HG03565 (cell line): ENCODE data around the gene FLYWCH2.
A peak's percentile ranks its signal among the peaks of the same experiment; 100 is the strongest.
"Not testable (repeated sequence)": the region's sequence is repeated elsewhere in the genome, so short reads cannot be mapped to it uniquely, and the experiment has no call there.

Experiments
- ATAC-seq: cut with Tn5 transposase; IDR thresholded peaks from one replicate; pipeline ENCODE4 v1.9.1; 2021; ENCODE audit warnings: mild to moderate bottlenecking, moderate library complexity; ENCODE audit not compliant: unreplicated experiment

Gene FLYWCH2

GRCh38 chr16:2912330-2913199, 29.6 kb downstream of the FLYWCH2 start:
- peak; percentile 6 for ATAC-seq

GRCh38 chr16:2913603-2914002, 30.6 kb downstream of the FLYWCH2 start:
- no peak for ATAC-seq

DNA sequence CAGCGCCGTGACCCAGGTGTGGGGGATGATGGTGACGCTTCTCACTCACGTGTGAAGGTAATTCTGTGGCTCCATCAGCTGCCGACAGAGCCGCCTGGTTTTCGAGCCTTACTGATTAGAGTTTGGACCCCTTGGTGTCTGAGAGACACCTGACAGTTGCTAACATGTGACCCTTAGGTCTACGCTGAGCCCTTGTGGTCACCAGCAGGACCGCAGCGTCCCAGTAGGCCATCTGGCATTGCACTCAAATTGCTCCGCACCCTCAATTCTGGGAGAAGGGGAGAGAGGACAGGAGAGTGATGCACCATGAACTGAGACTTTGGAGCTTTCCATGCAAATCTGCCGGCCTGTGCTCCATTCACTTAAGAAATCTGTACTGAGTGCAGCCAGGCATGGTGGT, 31.2 kb downstream of the FLYWCH2 start:
- no peak for ATAC-seq

DNA sequence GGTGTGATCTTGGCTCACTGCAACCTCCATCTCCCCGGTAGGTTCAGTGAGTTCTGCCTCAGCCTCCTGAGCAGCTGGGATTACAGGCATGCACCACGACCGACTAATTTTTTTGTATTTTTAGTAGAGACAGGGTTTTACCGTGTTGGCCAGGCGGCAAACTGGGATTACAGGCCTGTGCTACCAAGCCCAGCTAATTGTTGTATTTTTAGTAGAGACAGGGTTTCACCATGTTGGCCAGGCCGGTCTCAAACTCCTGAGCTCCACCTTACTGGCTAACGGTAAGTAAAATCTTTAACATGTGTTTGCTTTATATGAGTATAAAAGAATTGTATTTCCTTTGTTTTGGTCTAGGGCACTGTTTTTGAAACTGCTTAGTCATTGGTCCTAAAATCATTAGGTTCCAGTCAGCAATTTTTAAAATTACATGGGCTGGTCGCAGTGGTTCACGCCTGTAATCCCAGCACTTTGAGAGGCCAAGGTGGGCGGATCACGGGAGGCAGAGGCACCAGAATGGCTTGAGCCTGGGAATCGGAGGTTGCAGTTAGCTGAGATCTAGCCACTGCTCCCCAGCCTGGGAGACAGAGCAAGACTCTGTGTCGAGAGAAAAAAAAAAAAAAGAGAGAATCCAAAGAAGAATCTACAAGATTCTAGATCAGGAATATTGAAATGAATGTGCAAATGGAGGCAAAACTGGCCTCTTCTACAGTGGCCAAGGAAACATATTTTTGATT, 32.3 kb downstream of the FLYWCH2 start:
- no peak for ATAC-seq

- no peak for ATAC-seq
Observed at GRCh38 chr16:2919511-2920255, 36.7 kb downstream of the FLYWCH2 start.

DNA sequence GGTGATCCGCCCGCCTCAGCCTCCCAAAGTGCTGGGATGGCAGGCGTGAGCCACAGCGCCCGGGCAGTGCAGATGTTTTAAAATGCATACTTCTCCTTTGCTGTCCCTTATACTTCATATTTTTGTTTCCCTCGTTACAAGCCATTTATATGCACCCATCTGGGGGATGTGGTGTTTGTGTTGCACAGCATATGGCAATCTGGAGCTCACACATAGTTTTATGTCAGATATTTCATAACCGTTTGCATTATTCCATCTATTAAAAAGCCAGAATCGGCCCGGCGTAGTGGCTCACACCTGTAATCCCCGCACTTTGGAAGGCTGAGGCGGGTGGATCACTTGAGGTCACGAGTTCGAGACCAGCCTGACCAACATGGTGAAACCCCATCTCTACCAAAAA, 40.5 kb downstream of the FLYWCH2 start:
- ATAC-seq = no peak

DNA sequence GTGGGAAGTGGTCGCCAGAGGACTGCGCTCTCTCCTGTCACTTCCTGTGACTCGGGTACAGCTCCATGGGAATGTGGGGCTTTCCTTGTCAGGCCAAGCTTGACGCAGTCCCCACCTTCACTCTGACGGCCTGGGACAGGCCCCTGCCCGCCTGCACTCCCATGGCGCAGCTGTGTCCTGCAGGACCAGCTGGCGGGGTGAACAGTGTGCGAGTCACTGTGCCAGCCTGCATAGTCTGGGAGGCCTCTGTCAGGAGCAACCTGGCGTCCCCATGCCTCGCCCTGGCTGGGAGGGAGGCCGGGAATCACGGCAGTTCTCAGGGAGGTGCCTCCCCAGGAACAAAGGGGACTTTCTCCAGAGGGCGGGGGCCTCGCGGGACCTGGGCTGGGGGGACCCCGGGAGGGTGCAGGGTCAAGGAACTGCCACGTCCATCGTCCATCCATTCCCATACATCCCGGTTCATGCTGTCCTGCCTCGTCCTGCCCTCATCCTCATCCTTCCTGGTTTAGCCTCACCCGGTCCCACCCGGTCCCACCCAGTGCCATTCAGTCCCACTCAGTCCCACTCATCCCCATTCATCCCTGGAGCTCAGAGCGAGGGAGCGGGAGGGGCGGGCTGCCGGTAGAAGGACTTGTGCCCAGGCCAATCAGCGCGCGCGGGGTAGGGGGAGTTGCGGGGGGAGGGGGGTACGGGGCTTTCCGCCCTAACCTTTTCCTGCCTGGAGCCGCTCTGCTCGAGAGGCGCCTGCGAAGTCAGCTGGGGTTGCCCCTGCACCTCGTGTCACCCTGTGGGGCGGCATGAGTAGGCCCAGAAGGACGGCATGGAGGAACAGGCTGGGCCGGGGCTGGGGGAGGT, 42.1 kb downstream of the FLYWCH2 start:
- no peak for ATAC-seq

- no peak for ATAC-seq
Observed at GRCh38 chr16:2925951-2926649, 43.1 kb downstream of the FLYWCH2 start.

DNA sequence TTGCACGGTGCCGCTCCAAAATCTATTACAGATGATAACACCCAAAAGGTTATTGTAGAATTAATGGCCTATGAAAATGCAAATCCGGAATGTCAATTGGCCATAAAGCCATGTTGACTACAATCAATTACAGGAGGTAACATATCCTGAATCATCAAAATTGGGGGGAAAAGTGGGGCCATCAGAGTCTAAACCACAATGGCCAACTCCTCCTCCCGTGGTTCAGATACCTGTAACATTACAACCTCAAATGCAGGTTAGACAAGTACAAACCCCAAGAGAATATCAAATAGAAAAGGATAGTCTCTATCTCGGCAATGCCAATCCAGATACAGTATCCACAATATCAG, 43.6 kb downstream of the FLYWCH2 start:
- ATAC-seq = no peak

GRCh38 chr16:2927010-2927646, 44.1 kb downstream of the FLYWCH2 start:
- no peak for ATAC-seq

- ATAC-seq = not testable (repeated sequence)
Observed at GRCh38 chr16:2928151-2928550, 45.1 kb downstream of the FLYWCH2 start.

DNA sequence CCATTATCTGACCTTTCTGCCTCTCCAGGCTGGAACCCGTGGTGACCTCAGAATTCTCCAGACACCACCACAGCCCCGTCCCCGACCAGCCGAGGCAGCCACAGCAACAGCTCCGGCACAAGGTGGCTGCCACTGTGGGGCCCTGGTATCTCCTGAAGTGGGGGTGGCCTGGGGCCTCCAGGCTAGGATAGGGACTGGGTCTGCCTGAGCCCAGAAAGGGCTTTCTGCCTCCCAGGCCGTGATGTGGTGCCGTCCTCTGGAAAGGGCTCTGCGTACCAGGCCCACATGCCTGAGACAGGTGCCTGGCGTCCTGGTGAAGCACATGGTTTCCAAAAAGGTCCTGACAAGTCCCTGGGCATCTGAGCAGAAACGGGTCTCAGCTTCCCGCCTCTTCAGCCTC, 45.8 kb downstream of the FLYWCH2 start:
- no peak for ATAC-seq

GRCh38 chr16:2929693-2930092, 46.7 kb downstream of the FLYWCH2 start:
- ATAC-seq = no peak

GRCh38 chr16:2930236-2930635, 47.2 kb downstream of the FLYWCH2 start:
- no peak for ATAC-seq

GRCh38 chr16:2931231-2931914, 48.4 kb downstream of the FLYWCH2 start:
- ATAC-seq = not testable (repeated sequence)

DNA sequence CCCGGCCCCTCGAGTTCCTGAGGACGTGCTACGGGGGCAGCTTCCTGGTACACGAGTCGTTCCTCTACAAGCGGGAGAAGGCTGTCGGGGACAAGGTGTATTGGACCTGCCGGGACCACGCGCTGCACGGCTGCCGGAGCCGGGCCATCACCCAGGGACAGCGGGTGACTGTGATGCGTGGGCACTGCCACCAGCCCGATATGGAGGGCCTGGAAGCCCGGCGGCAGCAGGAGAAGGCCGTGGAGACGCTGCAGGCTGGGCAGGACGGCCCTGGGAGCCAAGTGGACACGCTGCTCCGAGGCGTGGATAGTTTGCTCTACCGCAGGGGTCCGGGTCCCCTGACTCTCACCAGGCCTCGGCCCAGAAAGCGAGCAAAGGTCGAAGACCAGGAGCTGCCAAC, 50.1 kb downstream of the FLYWCH2 start:
- ATAC-seq = no peak

DNA sequence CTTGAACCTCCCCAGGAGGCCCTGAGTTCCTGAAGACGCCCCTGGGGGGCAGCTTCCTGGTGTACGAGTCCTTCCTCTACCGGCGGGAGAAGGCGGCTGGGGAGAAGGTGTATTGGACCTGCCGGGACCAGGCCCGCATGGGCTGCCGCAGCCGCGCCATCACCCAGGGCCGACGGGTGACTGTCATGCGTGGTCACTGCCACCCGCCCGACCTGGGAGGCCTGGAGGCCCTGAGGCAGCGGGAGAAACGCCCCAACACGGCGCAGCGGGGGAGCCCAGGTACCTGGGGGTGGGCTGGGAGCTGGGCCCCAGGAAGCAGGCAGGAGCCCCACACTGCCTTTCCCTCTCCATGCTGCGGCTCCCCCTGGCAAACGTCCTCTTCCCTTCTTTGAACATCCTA, 50.7 kb downstream of the FLYWCH2 start:
- ATAC-seq = no peak

- ATAC-seq = no peak
Observed at GRCh38 chr16:2934450-2934849, 51.4 kb downstream of the FLYWCH2 start.

GRCh38 chr16:2936436-2937011, 53.5 kb downstream of the FLYWCH2 start:
- ATAC-seq = no peak
